ENCODE results near the gene SCEL.

SCEL gene

DNA sequence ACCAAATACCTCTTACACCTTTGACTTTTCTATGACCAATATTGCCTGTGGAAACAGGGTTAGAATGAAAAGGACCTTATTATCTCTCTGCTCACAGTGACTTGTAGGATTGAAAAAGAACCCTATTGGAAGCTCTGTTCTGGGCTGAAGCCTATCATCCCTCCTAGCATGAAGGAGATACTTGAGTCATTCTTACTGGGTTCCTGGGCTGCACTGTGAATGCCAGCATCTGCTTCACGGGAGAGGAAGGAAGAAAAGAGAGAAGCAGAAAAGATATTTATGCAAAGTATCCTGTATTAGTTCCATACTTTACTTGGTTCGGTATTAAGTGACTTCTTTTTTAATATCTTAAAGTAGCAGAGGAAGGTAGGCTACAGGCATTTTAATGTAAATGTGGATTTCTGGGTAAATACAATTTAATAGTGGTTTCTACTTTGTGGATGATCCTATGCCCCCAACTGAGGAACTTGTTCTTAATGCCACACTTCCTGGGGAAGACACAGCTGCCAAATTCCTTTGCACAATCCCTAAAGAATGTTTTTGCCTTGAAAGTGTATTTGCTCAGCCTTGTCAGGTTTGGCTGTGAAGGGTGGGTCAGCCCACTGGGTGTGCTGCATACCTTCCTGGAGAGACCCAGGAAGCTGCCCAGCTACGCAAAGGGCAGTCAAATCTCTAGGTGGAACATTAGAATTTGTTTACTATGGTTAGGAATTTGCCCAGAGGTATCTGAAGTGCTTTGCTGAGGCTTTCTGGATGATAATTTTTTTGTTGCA is 13.7 kb upstream of the SCEL start:
- DNase-seq (ENCODE audit: low read depth in 2 of 2) = no peak

DNA sequence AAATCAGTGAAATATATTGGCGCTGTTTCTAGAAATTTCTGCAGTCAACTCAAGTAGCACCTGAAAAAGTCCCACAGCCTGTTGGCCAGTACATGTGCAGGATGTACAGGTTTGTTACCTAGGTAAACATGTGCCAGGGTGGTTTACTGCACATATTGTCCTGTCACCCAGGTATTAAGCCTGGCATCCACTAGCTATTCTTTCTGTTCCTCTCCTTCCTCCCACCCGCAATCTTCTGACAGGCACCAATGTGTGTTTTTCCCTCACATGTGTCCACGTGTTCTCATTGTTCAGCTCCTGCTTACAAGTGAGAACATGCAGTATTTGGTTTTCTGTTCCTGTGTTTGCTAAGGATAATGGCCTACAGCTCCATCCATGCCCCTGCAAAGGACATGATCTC is 13.1 kb upstream of the SCEL start:
- DNase-seq (ENCODE audit: low read depth in 2 of 2) = no peak

DNA sequence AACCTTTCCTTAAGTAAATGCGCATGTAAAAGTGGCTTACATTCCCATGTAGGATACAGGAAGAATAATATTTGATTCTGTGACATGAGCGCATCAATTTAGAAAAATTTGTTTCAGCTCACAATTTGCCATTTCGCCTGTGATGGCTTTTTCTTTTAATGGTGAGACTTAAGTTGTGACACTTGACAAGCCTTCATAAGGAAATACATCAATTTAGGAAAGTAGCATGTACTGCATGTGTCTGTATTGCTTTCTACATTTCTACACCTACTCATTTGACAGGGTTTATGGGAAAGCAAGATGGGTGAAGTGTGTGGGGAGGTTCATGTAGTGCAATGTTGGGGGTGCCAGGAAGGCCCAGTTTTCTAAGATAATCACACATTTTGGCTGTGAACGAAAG is 12.1 kb upstream of the SCEL start:
- no peak for DNase-seq (ENCODE audit: low read depth in 2 of 2)

DNA sequence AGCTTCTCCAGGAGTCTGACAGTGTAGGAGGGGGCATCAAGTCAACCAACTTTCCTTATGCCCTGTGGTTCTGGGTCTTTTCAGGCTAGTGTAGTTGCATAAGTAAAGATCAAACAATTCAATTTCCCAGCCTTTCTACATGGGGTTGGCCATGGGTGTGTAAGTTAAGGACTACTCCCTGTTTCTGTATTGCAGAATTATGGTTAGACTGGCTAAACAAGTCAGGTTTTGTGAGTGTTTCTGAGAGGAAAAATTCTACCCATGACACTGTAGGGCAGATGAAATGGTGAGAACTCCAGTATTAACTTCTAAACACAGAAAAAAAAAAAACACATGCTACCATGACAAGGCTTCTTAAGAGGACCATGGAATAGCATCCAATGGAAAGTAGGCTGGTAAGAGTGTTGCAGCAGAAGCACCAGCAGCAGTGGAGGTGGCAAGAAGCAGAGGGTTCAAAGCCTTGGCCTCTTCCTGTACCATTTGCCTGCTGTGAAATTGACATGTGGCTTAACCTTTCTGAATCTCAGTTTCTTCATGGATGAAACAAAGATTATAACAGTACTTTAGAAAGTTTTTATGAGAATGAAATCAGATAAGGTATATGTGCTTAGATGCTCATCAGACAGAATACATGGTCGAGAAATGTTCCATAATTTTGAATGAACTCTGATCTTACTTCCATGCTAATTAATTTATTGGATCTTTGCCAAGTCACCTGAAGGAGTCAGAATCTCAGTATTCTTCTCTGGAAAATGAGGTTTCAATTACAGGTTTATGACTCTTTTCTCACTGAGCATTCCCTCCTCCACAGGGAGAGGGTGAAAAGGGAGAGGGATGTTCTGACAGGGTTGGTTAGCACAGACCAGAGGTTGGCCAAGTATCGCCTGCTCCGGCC is 11.4 kb upstream of the SCEL start:
- DNase-seq (ENCODE audit: low read depth in 2 of 2) = no peak

DNA sequence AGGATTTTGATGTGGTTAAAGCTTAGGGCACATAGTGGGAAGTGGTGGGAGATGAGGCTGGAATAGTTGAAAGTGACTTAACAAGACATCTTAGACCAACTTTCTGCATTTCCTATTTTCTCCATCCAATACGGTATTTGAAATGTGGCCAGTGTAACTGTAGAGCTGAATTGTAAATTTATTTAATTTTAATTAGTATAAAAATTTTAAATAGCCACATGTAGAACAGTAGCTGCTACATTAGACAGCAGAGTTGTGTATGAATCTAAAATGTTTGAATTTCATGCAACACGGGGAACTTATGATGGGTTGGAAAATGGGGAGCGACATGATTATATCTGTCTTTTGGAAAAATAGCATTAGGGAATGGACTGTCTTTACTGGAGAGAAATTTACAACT is 7.1 kb upstream of the SCEL start:
- DNase-seq (ENCODE audit: low read depth in 2 of 2) = no peak

DNA sequence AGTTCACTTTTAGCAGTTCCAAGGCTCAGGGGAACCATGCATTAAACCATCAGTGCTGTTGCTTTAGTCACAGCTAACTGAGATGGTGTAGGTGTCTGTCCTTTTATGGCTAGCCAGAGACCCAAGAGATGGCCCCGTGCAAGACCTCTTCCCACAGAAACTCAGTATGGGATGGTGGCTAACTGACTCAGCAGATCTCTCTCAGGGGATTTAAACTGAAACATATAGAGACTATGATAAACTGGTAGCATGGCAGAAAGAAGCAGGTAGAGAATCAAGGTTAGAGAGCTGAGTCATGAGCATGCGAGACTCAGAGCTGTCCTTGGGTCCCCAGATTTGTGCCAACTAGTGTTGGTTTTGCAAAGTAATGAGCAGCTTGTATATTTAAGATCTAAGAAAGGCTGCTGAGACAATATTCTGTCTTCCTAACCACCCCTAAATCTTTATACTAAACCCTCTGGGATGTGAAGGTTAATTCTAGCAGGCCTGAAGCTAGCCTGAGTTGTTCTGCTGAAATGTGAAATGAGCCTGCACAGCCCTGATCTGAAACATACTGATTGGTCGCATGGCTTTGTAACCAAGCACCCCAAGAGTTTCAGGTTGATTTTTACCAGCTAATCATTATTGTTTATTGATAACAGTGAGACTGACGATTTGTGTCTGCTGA is 6.5 kb upstream of the SCEL start:
- no peak for DNase-seq (ENCODE audit: low read depth in 2 of 2)

DNA sequence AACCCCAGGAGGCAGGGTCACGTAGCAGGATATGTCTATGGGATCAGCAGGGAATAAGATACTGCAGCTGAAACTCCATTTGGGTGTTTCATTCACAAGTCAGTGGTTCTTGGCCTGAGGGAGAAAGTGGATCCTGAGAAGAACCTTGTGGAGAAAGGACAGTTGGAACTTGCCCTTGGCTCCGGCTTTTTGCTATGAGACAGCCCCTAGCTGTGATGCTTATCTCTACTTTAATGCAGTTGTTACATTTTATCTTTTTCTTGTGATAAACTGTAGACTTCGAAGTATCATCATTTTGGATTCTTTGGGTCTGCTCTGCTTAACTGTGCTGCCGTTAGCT is 6.0 kb upstream of the SCEL start:
- DNase-seq (ENCODE audit: low read depth in 2 of 2) = no peak

DNA sequence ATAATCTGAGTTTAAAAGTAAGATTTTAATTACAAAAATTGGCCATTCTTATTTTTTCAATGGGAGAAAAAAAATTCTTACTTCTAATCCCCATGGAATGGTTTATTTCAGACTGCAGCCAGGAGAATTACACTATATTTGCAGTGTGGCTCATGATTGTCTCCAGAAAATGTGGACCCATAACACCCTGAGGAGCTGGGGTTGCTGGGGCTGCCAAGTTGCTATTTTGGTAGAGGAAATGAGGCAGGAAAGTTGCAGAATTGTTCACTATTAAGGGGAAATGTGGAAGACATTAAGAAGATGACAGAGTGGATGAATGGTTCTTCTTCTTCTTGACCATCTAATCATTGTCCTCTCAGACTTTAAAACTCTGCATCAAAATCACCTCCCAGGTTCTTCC is 4.6 kb upstream of the SCEL start:
- no peak for DNase-seq (ENCODE audit: low read depth in 2 of 2)

DNA sequence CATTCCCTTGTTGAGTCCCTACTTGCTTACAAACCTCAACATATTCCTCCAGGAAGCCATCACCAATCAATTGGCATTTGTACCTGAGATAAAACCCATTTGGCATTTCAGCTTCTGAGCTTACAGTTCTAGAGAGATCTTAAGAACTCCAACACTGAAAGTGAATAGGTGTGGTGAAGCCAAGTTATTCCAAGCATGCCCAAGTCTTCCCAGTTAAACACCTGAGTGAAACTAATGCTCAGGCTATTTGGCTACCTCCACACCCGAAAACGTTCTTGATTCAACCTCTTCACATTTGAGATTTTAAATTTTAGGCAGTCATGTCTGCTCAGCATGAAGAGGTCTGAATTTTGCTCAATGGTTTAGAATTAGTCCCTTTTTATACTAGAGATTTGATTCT is 2.5 kb upstream of the SCEL start:
- DNase-seq (ENCODE audit: low read depth in 2 of 2) = no peak

DNA sequence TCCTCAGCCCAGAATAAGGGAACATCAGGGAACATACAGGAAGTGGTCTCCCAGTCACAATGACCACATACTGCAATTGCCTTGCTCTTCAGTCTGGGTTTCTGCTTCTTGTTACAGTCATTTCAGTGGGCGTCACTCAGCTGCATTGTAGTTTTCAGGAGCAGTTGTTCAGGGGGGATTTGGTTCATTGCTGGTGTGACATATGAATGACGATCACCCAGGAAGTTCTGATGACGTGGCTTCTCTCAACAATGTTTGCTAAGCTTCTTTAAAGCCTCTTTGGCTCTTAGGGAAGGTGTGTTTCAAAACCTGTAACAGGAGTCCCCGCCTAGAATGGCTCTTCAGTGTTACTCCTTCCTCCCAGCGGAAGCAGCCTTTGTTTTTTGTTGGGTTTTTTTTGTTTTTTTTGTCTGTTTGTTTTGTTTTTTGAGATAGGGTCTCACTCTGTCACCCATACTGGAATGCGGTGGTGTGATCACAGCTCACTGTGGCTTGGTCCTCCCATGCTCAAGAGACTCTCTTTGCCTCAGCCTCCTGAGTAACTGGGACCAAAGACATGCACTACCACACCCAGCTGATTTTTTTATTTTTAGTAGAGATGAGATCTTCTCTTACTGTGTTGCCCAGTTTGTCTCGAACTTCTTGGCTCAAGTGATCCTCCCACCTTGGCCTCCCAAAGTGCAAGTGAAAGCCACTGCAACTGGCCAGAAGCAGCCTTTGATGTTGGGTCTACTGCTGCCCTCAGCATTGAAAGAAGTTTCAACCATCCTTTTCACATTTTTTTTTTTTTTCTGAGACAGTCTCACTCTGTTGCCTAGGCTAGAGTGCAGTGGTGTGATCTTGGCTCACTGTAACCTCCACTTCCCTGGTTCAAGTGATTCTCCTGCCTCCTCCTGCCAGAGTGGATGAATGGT is 1.4 kb upstream of the SCEL start:
- no peak for DNase-seq (ENCODE audit: low read depth in 2 of 2)

DNA sequence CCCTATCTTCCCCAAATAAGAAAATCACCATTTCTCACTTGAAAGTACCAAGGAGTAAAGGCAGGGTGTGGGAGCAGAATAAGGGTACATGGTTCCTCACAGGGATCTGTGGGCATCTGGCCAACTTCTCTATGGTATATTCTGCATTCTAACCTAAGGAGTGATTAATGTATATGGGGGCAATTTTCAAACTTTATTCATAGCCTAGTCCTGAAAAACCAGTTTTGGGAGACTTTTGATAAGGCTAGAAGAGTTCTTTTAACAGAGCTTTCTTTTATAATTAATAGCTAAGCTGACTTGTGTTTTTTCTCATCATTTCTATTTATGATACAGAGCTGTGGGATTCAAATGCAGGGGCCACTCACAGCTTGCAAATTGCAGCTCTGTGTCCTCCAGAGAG is 852 bp downstream of the SCEL start:
- no peak for DNase-seq (ENCODE audit: low read depth in 2 of 2)

DNA sequence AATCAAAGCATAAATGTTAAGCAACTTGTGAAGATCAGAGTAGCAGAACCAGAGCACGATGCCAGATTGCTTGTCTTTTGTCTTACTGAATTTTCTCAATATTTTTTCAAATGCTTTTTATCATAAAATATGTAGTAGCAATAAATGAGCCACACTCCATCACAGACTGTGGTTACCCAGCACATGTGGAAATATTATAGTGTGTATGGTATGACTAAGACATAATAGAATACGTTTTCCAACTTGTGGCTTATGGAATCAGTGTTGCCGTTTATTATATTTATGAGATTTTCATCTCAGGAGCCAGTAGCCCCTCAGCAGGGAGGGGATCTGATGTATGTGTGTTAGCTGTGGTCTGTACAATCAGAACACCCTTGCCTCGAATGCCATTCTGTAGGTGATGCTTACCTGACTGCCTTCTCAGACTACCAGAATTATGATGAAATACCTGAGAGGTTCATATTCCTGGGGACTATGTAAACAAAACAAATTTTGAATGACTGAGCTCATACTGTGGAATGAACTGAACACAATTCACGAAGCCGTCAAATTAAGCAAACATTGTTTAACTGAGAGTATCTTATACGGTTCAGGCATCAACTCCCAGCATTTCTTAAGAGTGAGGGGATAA is 1.9 kb downstream of the SCEL start:
- DNase-seq (ENCODE audit: low read depth in 2 of 2) = no peak

DNA sequence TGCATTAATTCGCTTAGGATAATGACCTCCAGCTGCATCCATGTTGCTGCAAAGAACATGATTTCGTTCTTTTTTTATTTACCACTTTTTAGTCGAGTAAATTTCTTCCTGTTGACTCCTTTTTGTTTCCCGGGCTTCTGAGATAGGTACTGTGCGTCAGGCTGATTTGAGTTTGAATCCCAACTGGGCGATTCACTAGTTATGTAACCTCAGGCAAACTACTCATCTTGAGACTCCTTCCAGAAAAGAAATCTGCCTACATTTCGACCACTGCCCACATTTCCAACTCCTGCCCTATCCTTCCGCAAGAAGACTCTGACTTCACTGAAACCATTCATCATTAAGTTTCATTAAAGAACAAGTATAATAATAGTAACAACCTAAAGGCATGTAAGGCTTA is 8.2 kb downstream of the SCEL start:
- no peak for DNase-seq (ENCODE audit: low read depth in 2 of 2)

DNA sequence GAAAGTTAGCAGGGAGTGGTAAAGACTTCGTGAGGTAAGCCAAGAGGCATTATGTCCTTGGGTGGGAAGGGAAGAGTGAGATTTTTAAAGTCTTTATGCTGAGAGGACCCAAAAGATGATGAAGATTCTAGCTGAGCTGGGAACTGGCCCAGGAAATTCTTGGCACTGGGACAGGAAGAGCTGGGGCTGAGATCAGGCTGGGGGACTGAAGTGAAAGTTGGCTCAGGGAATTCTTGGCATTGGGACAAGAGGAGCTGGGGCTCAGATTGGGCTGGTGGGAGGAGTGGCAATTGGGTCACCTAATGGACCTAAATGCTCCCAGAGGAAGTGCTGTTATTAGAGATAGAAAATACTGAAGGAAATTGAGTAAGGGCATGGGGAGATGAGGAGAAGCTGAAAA is 8.8 kb downstream of the SCEL start:
- DNase-seq (ENCODE audit: low read depth in 2 of 2) = no peak

DNA sequence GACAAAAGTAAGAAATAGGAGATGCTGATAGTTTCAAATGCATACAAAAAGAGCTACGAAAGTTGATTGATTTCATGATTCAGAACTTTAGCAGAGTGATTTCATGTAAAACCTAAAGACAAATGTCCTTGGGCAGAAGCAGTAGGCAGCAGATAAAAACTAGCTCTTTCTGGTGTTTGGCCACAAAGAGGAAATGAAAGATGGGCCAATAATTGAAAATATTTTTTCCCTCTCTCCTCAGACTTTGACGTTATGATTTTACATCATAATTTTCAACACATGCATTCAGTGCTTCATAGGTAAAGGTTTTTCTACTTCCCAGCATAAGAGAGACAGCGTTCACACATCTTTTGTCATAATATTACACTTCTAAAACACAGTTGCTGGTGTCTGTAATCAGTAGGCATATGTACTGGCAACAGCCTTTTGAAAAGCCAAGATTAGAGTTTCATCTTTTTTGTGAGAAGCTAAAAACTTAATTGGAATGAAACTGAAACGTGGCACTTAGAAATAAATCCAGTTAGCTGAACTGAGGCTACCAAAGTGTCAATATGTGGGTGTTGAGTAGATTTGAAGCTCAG is 9.3 kb downstream of the SCEL start:
- DNase-seq (ENCODE audit: low read depth in 2 of 2) = no peak

DNA sequence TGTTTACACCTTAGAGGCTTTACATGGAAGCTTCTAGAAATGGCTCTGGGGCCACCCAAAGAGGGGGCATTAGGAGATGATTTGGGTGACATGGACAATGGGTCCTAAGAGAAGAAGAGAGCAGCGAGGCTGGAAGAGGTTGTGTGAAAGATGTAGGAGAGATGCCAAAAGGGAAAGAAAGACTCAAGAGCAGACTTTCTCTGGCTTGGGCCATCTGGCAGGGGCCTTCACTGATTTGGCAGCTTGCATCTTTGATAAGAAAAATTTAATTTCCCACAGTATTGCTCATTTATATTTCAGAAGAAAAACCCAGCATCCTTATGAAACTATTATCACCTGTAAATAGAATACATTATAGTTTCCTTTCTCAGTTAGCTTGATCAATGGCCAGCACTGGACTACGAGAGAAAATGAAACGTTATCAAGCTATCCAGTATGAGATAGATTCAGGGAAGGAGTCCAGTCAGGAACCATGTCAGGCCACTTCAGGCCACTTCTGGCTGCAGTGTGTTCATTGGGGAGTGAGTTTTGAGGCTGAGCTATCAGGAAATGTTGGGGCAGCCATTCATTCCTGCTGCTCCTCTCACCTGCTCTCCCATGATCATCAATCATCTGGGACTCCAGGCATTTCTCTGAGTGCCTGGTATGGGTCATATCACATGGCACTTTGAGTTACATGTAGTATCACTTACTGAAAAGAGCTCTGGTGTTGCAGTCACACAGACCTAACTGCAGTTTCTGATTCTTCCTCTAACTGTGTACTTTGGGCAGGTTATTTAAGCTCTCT is 10.3 kb downstream of the SCEL start:
- no peak for DNase-seq (ENCODE audit: low read depth in 2 of 2)

DNA sequence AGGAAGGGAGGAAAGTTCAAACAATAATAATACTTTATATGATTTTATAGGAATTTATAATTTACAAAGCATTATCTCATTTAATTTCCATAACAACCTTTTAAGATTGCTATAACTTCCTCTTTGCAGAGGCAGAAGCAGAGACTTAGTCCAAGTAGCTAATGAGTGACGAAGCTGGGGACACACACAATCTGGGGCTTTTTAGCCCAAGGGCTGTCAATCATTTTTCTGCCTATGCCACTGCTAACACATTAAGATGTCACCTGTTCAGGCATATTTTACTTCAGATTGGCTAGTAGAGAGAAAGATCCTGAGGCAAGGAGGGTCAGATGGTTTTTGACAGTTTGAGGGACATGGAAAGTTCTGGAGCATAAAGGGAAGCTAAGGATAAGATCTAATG is 12.6 kb downstream of the SCEL start:
- no peak for DNase-seq (ENCODE audit: low read depth in 2 of 2)

DNA sequence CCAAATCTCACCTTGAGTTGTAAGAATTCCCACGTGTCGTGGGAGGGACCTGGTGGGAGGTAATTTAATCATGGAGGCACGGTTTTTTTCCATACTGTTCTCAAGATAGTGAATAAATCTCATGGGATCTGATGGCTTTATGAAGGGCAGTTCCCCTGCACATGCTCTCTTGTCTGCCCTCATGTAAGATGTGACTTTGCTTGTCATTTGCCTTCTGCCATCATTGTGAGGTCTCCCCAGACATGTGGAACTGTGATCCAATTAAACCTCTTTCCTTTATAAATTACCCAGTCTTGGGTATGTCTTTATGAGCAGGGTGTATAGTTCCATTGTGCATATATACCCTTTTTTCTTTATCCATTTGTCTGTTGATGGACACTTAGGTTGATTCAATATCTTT is 13.1 kb downstream of the SCEL start:
- no peak for DNase-seq (ENCODE audit: low read depth in 2 of 2)

DNA sequence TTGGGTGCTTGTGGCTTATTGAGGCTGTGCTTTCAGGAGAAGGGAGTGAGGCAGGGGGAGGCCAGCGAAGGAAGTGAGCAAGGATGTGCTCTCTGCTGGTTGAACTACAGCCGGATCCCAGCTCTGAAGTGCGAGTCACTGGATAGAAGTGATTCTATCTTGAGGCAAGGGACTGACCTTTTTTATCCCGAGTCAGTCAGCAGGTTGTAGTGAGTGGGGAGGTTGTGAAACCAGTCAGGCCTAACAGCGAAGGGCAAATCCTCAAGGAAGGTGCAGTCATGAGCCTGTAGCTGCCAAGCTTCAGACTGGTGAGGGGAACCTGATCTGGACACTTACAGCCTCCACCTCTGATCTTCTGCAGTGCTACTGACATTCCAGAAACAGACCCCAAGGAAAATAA is 18.6 kb downstream of the SCEL start:
- no peak for DNase-seq (ENCODE audit: low read depth in 2 of 2)

DNA sequence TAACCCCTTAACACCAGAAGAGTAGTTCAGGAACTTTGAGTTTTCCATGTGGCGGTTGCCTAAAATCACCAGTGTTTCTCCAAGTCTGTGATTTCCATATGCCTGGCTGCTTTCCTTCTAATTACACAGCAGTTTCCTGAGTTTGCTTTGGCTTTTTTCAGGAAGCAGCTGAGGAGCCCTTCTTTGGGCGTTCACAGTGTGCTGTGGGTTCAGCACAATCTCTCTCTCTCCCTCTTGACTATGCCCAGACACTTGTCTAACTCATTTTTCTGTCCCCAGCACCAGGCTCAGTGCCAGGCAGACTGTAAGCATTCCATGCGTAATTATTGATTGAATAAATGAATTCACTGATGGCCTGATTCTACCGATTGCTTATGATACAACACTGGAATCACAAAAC is 19.7 kb downstream of the SCEL start:
- DNase-seq (ENCODE audit: low read depth in 2 of 2) = no peak

All from stimulated activated CD8-positive, alpha-beta memory T cell treated with anti-CD3 and anti-CD28 coated beads, Interleukin-7, amount 100 ng/mL, for 4 hours (primary cell).